IMR-90 (cell line): ENCODE results near the gene SLC25A21. TPM values are rescaled to one million over a fixed set of nuclear protein-coding genes. Genes with fewer than 3 reads are reported as not detected.
A peak's percentile ranks its signal among the peaks of the same experiment; 100 is the strongest.

ENCODE experiments used
- ATAC-seq: fragments of 200-7000 bp; cut with Tn5 transposase; 2 replicates; pipeline ENCODE4 v1.9.1; 2020; ENCODE audit warnings: low read depth, mild to moderate bottlenecking, moderate library complexity
- BruUV-seq: library from RNA; stranded (reverse); fragments of 400-500 nt; replicated peaks from 2 replicates; lab custom pipeline; 2021; lab: Mats Ljungman, UMichigan
- CTCF ChIA-PET: fragments of 300-600 bp; formaldehyde crosslinking; extraction: SDS; loops from one replicate; lab custom pipeline; 2021; ENCODE audit warnings: antibody characterized with exemption; lab: Yijun Ruan, JAX
- POLR2A ChIA-PET: fragments of 300-600 bp; sonication (Branson Sonifier 250); formaldehyde crosslinking; loops from one replicate; lab custom pipeline; 2022; ENCODE audit warnings: antibody characterized with exemption; ENCODE audit not compliant: unreplicated experiment; lab: Charles Lee
- DNase-seq: peaks from one replicate; pipeline ENCODE4 v3.0.0; 2013
- H2AFZ ChIP-seq: replicated peaks from 2 replicates; pipeline ENCODE3; 2013; ENCODE audit warnings: low read length, mild to moderate bottlenecking; ENCODE audit not compliant: poor library complexity
- H2AK5ac ChIP-seq: 2 replicates; pipeline ENCODE4 v1.6.1; 2013; ENCODE audit warnings: low read depth, low read length, inconsistent platforms
- H2AK9ac ChIP-seq: replicated peaks from 2 replicates; pipeline ENCODE3; 2013; ENCODE audit warnings: mild to moderate bottlenecking, low read depth, low read length, moderate library complexity; ENCODE audit not compliant: poor library complexity
- H2BK120ac ChIP-seq: 2 replicates; pipeline ENCODE4 v1.6.1; 2013; ENCODE audit warnings: low read depth, low read length, inconsistent platforms
- H2BK15ac ChIP-seq: 3 replicates; pipeline ENCODE4 v1.6.1; 2013; ENCODE audit warnings: low read depth, low read length, inconsistent platforms
- H2BK20ac ChIP-seq: 2 replicates; pipeline ENCODE4 v1.6.1; 2013; ENCODE audit warnings: low read depth, mild to moderate bottlenecking, inconsistent platforms, low read length, moderate library complexity
- H2BK5ac ChIP-seq: 2 replicates; pipeline ENCODE4 v1.6.1; 2013; ENCODE audit warnings: mild to moderate bottlenecking, low read depth, low read length, inconsistent platforms; ENCODE audit not compliant: poor library complexity, severe bottlenecking
- H3K14ac ChIP-seq: replicated peaks from 2 replicates; pipeline ENCODE4 v1.6.1; 2013; ENCODE audit warnings: low read depth, low read length, inconsistent platforms
- H3K18ac ChIP-seq: 2 replicates; pipeline ENCODE4 v1.6.1; 2013; ENCODE audit warnings: low read depth, low read length, control low read depth
- H3K23ac ChIP-seq: 2 replicates; pipeline ENCODE4 v1.6.1; 2013; ENCODE audit warnings: low read depth, low read length, inconsistent platforms
- H3K27ac ChIP-seq: 2 replicates; pipeline ENCODE4 v1.5.1; 2013; ENCODE audit warnings: mild to moderate bottlenecking, control low read depth, low read length; ENCODE audit not compliant: insufficient read depth
- H3K27me3 ChIP-seq: 2 replicates; pipeline ENCODE4 v1.6.1; 2013; ENCODE audit warnings: low read length; ENCODE audit not compliant: control insufficient read depth, insufficient read depth
- H3K36me3 ChIP-seq: 2 replicates; pipeline ENCODE4 v1.6.1; 2013; ENCODE audit warnings: low read length, mixed read lengths; ENCODE audit not compliant: control insufficient read depth, insufficient read depth
- H3K4ac ChIP-seq: 2 replicates; pipeline ENCODE4 v1.6.1; 2013; ENCODE audit warnings: low read depth, low read length, inconsistent platforms
- H3K4me1 ChIP-seq: 2 replicates; pipeline ENCODE4 v1.6.1; 2013; ENCODE audit warnings: low read length, mixed read lengths; ENCODE audit not compliant: control insufficient read depth, insufficient read depth
- H3K4me2 ChIP-seq: 2 replicates; pipeline ENCODE4 v1.6.1; 2013; ENCODE audit warnings: low read depth, mild to moderate bottlenecking, control low read depth, low read length, moderate library complexity
- H3K4me3 ChIP-seq: 2 replicates; pipeline ENCODE4 v1.5.1; 2013; ENCODE audit warnings: low read depth, mild to moderate bottlenecking, control low read depth, low read length, moderate library complexity; ENCODE audit not compliant: insufficient read depth
- H3K56ac ChIP-seq: 2 replicates; pipeline ENCODE4 v1.6.1; 2013; ENCODE audit warnings: low read length, inconsistent platforms; ENCODE audit not compliant: insufficient read depth; ENCODE audit errors: extremely low read depth
- H3K79me1 ChIP-seq, 2 experiments: 2 replicates each; pipeline ENCODE4 v1.6.1; 2013; ENCODE audit warnings: low read length in 2 of 2, inconsistent platforms in 1 of 2, low read depth in 1 of 2
- H3K9ac ChIP-seq: 2 replicates; pipeline ENCODE4 v1.6.1; 2013; ENCODE audit warnings: low read depth, low read length, control low read depth
- H3K9me1 ChIP-seq: 2 replicates; pipeline ENCODE4 v1.6.1; 2013; ENCODE audit warnings: low read length, inconsistent platforms; ENCODE audit not compliant: insufficient read depth
- H3K9me3 ChIP-seq: 2 replicates; pipeline ENCODE4 v1.6.1; 2013; ENCODE audit warnings: low read length; ENCODE audit not compliant: control insufficient read depth, insufficient read depth
- H4K20me1 ChIP-seq: 2 replicates; pipeline ENCODE4 v1.6.1; 2013; ENCODE audit warnings: low read length, inconsistent platforms; ENCODE audit not compliant: insufficient read depth
- H4K5ac ChIP-seq: 2 replicates; pipeline ENCODE4 v1.6.1; 2013; ENCODE audit warnings: mild to moderate bottlenecking, low read depth, low read length, control low read depth
- H4K8ac ChIP-seq, 2 experiments: 2 replicates each; pipeline ENCODE4 v1.6.1; 2013; ENCODE audit warnings: low read depth in 2 of 2, low read length in 2 of 2, control low read depth in 1 of 2, inconsistent platforms in 1 of 2
- H4K91ac ChIP-seq: 2 replicates; pipeline ENCODE4 v1.6.1; 2013; ENCODE audit warnings: low read depth, low read length, inconsistent platforms; ENCODE audit not compliant: insufficient read depth
- BHLHE40 ChIP-seq: fragments of 150-350 bp; IDR thresholded peaks from 2 replicates; pipeline ENCODE4 v1.6.1; 2016; ENCODE audit warnings: mild to moderate bottlenecking, low read depth, low read length
- CEBPB ChIP-seq: IDR thresholded peaks from 2 replicates; pipeline ENCODE4 v1.6.1; 2012; ENCODE audit warnings: low read depth, low read length, improper control_type of control experiment
- CHD1 ChIP-seq: IDR thresholded peaks from 2 replicates; pipeline ENCODE4 v1.6.1; 2012; ENCODE audit warnings: low read depth, low read length, improper control_type of control experiment
- CTCF ChIP-seq: conservative IDR thresholded peaks from 2 replicates; pipeline ENCODE4 v1.5.1; 2012; ENCODE audit warnings: mild to moderate bottlenecking, low read depth, low read length, improper control_type of control experiment
- FOS ChIP-seq: fragments of 150-350 bp; IDR thresholded peaks from 2 replicates; pipeline ENCODE4 v1.6.1; 2016; ENCODE audit warnings: low read depth, low read length
- MAFK ChIP-seq: IDR thresholded peaks from 2 replicates; pipeline ENCODE4 v1.6.1; 2012; ENCODE audit warnings: low read depth, low read length, improper control_type of control experiment
- MAZ ChIP-seq: IDR thresholded peaks from 2 replicates; pipeline ENCODE4 v1.6.1; 2012; ENCODE audit warnings: low read depth, mild to moderate bottlenecking, low read length, improper control_type of control experiment, moderate library complexity, borderline replicate concordance
- MXI1 ChIP-seq: IDR thresholded peaks from 2 replicates; pipeline ENCODE4 v1.6.1; 2012; ENCODE audit warnings: low read depth, mild to moderate bottlenecking, low read length, moderate library complexity, borderline replicate concordance
- NFE2L2 ChIP-seq: fragments of 150-350 bp; IDR thresholded peaks from 2 replicates; pipeline ENCODE4 v1.6.1; 2016; ENCODE audit warnings: low read depth, mild to moderate bottlenecking, low read length
- POLR2A ChIP-seq: IDR thresholded peaks from 2 replicates; pipeline ENCODE4 v1.6.1; 2012; ENCODE audit warnings: mild to moderate bottlenecking, low read depth, low read length
- RAD21 ChIP-seq: IDR thresholded peaks from 2 replicates; pipeline ENCODE4 v1.6.1; 2012; ENCODE audit warnings: low read length, improper control_type of control experiment
- RCOR1 ChIP-seq: IDR thresholded peaks from 2 replicates; pipeline ENCODE4 v1.6.1; 2012; ENCODE audit warnings: mild to moderate bottlenecking, low read length, improper control_type of control experiment; ENCODE audit not compliant: insufficient replicate concordance
- RFX5 ChIP-seq: IDR thresholded peaks from 2 replicates; pipeline ENCODE4 v1.8.0; 2012; ENCODE audit warnings: low read depth, mild to moderate bottlenecking, low read length, moderate library complexity
- SMC3 ChIP-seq: fragments of 150-350 bp; IDR thresholded peaks from 2 replicates; pipeline ENCODE4 v1.6.1; 2016; ENCODE audit warnings: low read depth, mild to moderate bottlenecking, antibody characterized with exemption, low read length, moderate library complexity
- USF2 ChIP-seq: fragments of 150-350 bp; IDR thresholded peaks from 2 replicates; pipeline ENCODE4 v1.6.1; 2017; ENCODE audit warnings: mild to moderate bottlenecking, antibody characterized with exemption, low read length, low read depth
- WGBS, 2 experiments: methylation state at CpG; one replicate each; pipeline versions ENCODE4 v1.1.5 to v1.1.7; 2013; ENCODE audit warnings: missing lambda C conversion rate in 2 of 2; ENCODE audit not compliant: insufficient read length in 1 of 2; ENCODE audit errors: extremely low coverage in 2 of 2; 5-methylcytosine and 5-hydroxymethylcytosine counted together
- dilution Hi-C: fragments of 300-500 bp; cut with HindIII; formaldehyde crosslinking; loops from one replicate; pipeline ENCODE4 v1.14.3; 2018; ENCODE audit warnings: low sequenced_read_pairs; ENCODE audit not compliant: unreplicated experiment
- in situ Hi-C: fragments of 300-500 bp; cut with MboI; formaldehyde crosslinking; loops from 3 replicates; pipeline ENCODE4 v1.14.3; 2019; ENCODE audit warnings: low sequenced_read_pairs, inconsistent platforms, mixed read lengths
- intact Hi-C: fragments of 100-400 bp; cut with micrococcal nuclease; formaldehyde crosslinking; loops from 2 replicates; pipeline ENCODE4 v1.10.0; 2022
- polyA plus RNA-seq, 3 experiments: library from polyadenylated mRNA; depleted of rRNA; stranded (reverse); fragments of >200 nt; gene quantifications; 2 replicates each; pipeline ENCODE4 v1.2.3, GENCODE V29; 2012; ENCODE audit warnings: low replicate concordance in 1 of 3
- total RNA-seq: library from RNA; depleted of rRNA; stranded (reverse); fragments of >200 nt; gene quantifications from 2 replicates; pipeline ENCODE4 v1.2.3, GENCODE V29; 2012
- TF ChIP-seq, protein P1 (sequence below): fragments of 150-350 bp; IDR thresholded peaks from 2 replicates; pipeline ENCODE4 v1.6.1; 2016; ENCODE audit warnings: low read depth, mild to moderate bottlenecking, low read length, moderate library complexity, borderline replicate concordance

The SLC25A21 gene
- total and polyA plus RNA-seq, 2 of the 4 experiments (the other 2 are of a cell fraction) = 0.62 to 0.90 TPM

DNA sequence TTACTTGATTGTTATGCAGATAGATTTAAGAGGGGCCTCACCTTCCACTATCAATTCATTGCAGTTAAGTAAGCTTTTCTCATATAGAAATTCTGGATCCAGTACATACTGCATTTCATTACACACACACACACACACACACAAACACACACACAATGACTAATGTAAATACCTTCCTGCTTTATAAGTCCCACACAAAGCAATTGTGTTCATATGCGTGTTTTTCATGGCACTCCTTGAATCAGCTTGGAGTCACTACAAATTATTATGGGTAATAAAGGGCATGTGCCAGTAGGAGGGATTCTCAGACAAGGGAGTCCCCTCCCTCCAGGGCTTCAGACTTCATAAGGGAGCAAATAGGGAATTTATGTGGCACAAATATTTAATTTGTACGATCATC is 29.9 kb upstream of the SLC25A21 start:
- H3K36me3 ChIP-seq = no peaks in the 10 kb centered on the region
- H2AK9ac ChIP-seq = no peak overlapping the region
- no peak overlapping the region for H3K4me2 ChIP-seq
- H3K18ac ChIP-seq = no peak overlapping the region
- H4K91ac ChIP-seq = no peak overlapping the region
- H3K14ac ChIP-seq = no peak overlapping the region
- no peak overlapping the region for H3K56ac ChIP-seq
- no CpG with 5 or more reads among the region's 2 CpGs for WGBS, 2 experiments
- POLR2A ChIA-PET = no interaction called here
- peaks cover 19 to 31% of the 10 kb centered on the region in 2 experiments for H3K79me1 ChIP-seq
- no peak overlapping the region for H4K8ac ChIP-seq
- dilution Hi-C loops (no loop called here), in situ Hi-C loops (no loop called here), intact Hi-C loops (no loop called here)
- no peaks in the 10 kb centered on the region for H3K4me1 ChIP-seq
- H3K4me3 ChIP-seq = no peak overlapping the region
- no TSS peak for BruUV-seq
- H2AK5ac ChIP-seq = no peak overlapping the region
- no peak overlapping the region for H4K5ac ChIP-seq
- ATAC-seq (no peak), DNase-seq (peak; percentile 45)
- H3K9me1 ChIP-seq = peaks cover 2% of the 10 kb centered on the region; the same call in 1 of the 2 replicates
- TF ChIP-seq USF2 (no peak), CHD1 (no peak), FOS (no peak), MAZ (no peak), CTCF (no peak), RFX5 (no peak), MXI1 (no peak), RAD21 (no peak), CEBPB (no peak), POLR2A (no peak), SMC3 (no peak), MAFK (no peak), BHLHE40 (no peak), RCOR1 (no peak), NFE2L2 (no peak)
- TF ChIP-seq, protein P1, sequence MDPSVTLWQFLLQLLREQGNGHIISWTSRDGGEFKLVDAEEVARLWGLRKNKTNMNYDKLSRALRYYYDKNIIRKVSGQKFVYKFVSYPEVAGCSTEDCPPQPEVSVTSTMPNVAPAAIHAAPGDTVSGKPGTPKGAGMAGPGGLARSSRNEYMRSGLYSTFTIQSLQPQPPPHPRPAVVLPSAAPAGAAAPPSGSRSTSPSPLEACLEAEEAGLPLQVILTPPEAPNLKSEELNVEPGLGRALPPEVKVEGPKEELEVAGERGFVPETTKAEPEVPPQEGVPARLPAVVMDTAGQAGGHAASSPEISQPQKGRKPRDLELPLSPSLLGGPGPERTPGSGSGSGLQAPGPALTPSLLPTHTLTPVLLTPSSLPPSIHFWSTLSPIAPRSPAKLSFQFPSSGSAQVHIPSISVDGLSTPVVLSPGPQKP = no peak
- H4K20me1 ChIP-seq = no peaks in the 10 kb centered on the region
- CTCF ChIA-PET = interaction anchor here (2.6 kb wide), 1 partner anchor 28 kb away, joined by 8 read pairs; no protein-coding TSS in a partner anchor
- no peak overlapping the region for H3K27ac ChIP-seq
- H3K23ac ChIP-seq = 0 out of 2 replicates have a peak overlapping the region, but pooled peaks have one; percentile 12
- H2BK120ac ChIP-seq = no peak overlapping the region
- H3K4ac ChIP-seq = no peak overlapping the region
- no peak overlapping the region for H2BK20ac ChIP-seq
- no peak overlapping the region for H2BK15ac ChIP-seq
- H3K9me3 ChIP-seq = peaks cover 7% of the 10 kb centered on the region
- no peak overlapping the region for H2AFZ ChIP-seq
- no peaks in the 10 kb centered on the region for H3K27me3 ChIP-seq
- H3K9ac ChIP-seq = no peak overlapping the region
- H2BK5ac ChIP-seq = no peak overlapping the region
